Left lobe of liver (tissue), 2 donors: Measurements from ENCODE around the gene BCLAF3. TPM values are rescaled to one million over a fixed set of nuclear protein-coding genes. Genes with fewer than 3 reads are reported as not detected.

Experiments
- ATAC-seq: fragments of 200-7000 bp; cut with Tn5 transposase; one replicate; pipeline ENCODE4 v1.9.1; 2020; ENCODE audit warnings: mild to moderate bottlenecking, moderate library complexity
- DNase-seq: peaks from one replicate; pipeline ENCODE4 v3.0.0-alpha.2; 2020; ENCODE audit warnings: low spot score
- total RNA-seq: library from RNA; stranded (reverse); gene quantifications from one replicate; pipeline ENCODE4 v1.2.1, GENCODE V29; 2021
- donor health status: DM: no; HTN: no; CAD: no; lungs with moderate emphysema.
- donor health status: DM: no; HTN: yes; CAD: no.

The BCLAF3 gene
- total RNA-seq, 1 donor from 2014 or later, result 2.7 TPM

GRCh38 chrX:19968276-19968675 lies 22.6 kb downstream of the BCLAF3 start:
- ATAC-seq (no peak), DNase-seq (no peak)

GRCh38 chrX:19966056-19966455 lies 24.8 kb downstream of the BCLAF3 start:
- DNase-seq (no peak), ATAC-seq (no peak)

GRCh38 chrX:19964017-19964710 lies 26.7 kb downstream of the BCLAF3 start:
- DNase-seq, result no peak
- no peak for ATAC-seq

GRCh38 chrX:19960913-19961312 lies 29.9 kb downstream of the BCLAF3 start:
- ATAC-seq (no peak), DNase-seq (no peak)

GRCh38 chrX:19958552-19959486 lies 32.0 kb downstream of the BCLAF3 start:
- DNase-seq (no peak), ATAC-seq (no peak)

- no peak for DNase-seq
- ATAC-seq, result no peak
Measured at GRCh38 chrX:19956923-19957322, 33.9 kb downstream of the BCLAF3 start.

- DNase-seq (no peak), ATAC-seq (no peak)
Measured at GRCh38 chrX:19956306-19956705, 34.6 kb downstream of the BCLAF3 start.

- peak; percentile 72 for ATAC-seq
- DNase-seq, result no peak
Measured at GRCh38 chrX:19955306-19955705, 35.6 kb downstream of the BCLAF3 start.

GRCh38 chrX:19954335-19955096 lies 36.3 kb downstream of the BCLAF3 start:
- DNase-seq (no peak), ATAC-seq (no peak)

GRCh38 chrX:19953145-19953544 lies 37.7 kb downstream of the BCLAF3 start:
- DNase-seq, result no peak

GRCh38 chrX:19949340-19949739 lies 41.5 kb downstream of the BCLAF3 start:
- ATAC-seq (no peak), DNase-seq (no peak)

More at GRCh38 chrX:19953145-19953544, 37.7 kb downstream of the BCLAF3 start:
- no peak for ATAC-seq

GRCh38 chrX:19947612-19948011 lies 43.2 kb downstream of the BCLAF3 start:
- DNase-seq, result no peak
- ATAC-seq, result no peak

Other genes starting within 250 kb of the BCLAF3 start
- gene SH3KBP1, start 103.5 kb downstream of the BCLAF3 start, total RNA-seq, result 8.6 TPM
- gene MAP7D2, start 125.8 kb upstream of the BCLAF3 start, total RNA-seq, result 0.08 TPM
- 40.5 TPM for gene EIF1AX, start 150.8 kb upstream of the BCLAF3 start, total RNA-seq